GM23248 (cell line): Measurements from ENCODE around the gene PDYN. TPM values are rescaled to one million over a fixed set of nuclear protein-coding genes. Genes with fewer than 3 reads are reported as not detected.

Experiments used
- DNase-seq: peaks from one replicate; pipeline ENCODE4 v3.0.0-alpha.2; 2015
- H2AFZ ChIP-seq: fragments of 200-600 bp; sonication (generic); 2 replicates; pipeline ENCODE4 v1.6.1; 2016; ENCODE audit warnings: antibody characterized with exemption
- H3F3A ChIP-seq: fragments of 200-600 bp; sonication (generic); 2 replicates; pipeline ENCODE4 v1.6.1; 2016; ENCODE audit warnings: mild to moderate bottlenecking, antibody characterized with exemption, mixed run types; ENCODE audit not compliant: insufficient read depth
- H3K27ac ChIP-seq: fragments of 200-600 bp; sonication (generic); 2 replicates; pipeline ENCODE4 v1.5.1; 2016; ENCODE audit warnings: mild to moderate bottlenecking
- H3K27me3 ChIP-seq: fragments of 200-600 bp; sonication (generic); replicated peaks from 2 replicates; pipeline ENCODE4 v1.6.1; 2016; ENCODE audit warnings: mild to moderate bottlenecking; ENCODE audit not compliant: insufficient read depth
- H3K36me3 ChIP-seq: fragments of 200-600 bp; sonication (generic); 2 replicates; pipeline ENCODE4 v1.6.1; 2016; ENCODE audit warnings: low read depth, mild to moderate bottlenecking
- H3K4me1 ChIP-seq: fragments of 200-600 bp; sonication (generic); 2 replicates; pipeline ENCODE4 v1.6.1; 2016; ENCODE audit warnings: mild to moderate bottlenecking; ENCODE audit not compliant: insufficient read depth
- H3K4me2 ChIP-seq: fragments of 200-600 bp; sonication (generic); one replicate; pipeline ENCODE4 v1.6.1; 2016; ENCODE audit warnings: mild to moderate bottlenecking; ENCODE audit not compliant: unreplicated experiment
- H3K4me3 ChIP-seq: fragments of 200-600 bp; sonication (generic); 2 replicates; pipeline ENCODE4 v1.5.1; 2016; ENCODE audit warnings: mild to moderate bottlenecking
- H3K79me2 ChIP-seq: fragments of 200-600 bp; sonication (generic); 2 replicates; pipeline ENCODE4 v1.6.1; 2016; ENCODE audit warnings: mild to moderate bottlenecking; ENCODE audit not compliant: insufficient read depth
- H3K9ac ChIP-seq: fragments of 200-600 bp; sonication (generic); 2 replicates; pipeline ENCODE4 v1.6.1; 2016; ENCODE audit warnings: mild to moderate bottlenecking
- H3K9me2 ChIP-seq: fragments of 200-600 bp; sonication (generic); 2 replicates; pipeline ENCODE4 v1.6.1; 2016; ENCODE audit warnings: mixed run types, mild to moderate bottlenecking, moderate library complexity; ENCODE audit not compliant: insufficient read depth
- H3K9me3 ChIP-seq: fragments of 200-600 bp; sonication (generic); one replicate; pipeline ENCODE4 v1.6.1; 2017; ENCODE audit warnings: low read depth
- H4K20me1 ChIP-seq: fragments of 200-600 bp; sonication (generic); 2 replicates; pipeline ENCODE4 v1.6.0; 2016; ENCODE audit not compliant: insufficient read depth
- EZH2 ChIP-seq: fragments of 200-600 bp; sonication (generic); IDR thresholded peaks from 2 replicates; pipeline ENCODE4 v1.6.1; 2018; ENCODE audit warnings: antibody characterized with exemption, mild to moderate bottlenecking; ENCODE audit not compliant: insufficient read depth, poor library complexity, severe bottlenecking
- EZH2phosphoT487 ChIP-seq: fragments of 200-600 bp; sonication (generic); IDR thresholded peaks from 2 replicates; pipeline ENCODE4 v1.6.1; 2018; ENCODE audit warnings: antibody characterized with exemption, moderate library complexity, mild to moderate bottlenecking, low read depth; ENCODE audit not compliant: insufficient read depth
- WGBS, 2 experiments: methylation state at CpG; one replicate each; pipeline ENCODE4 v1.1.6; 2015 to 2017; ENCODE audit warnings: low lambda C conversion rate in 2 of 2, low coverage in 1 of 2; ENCODE audit errors: missing lambda C conversion rate in 2 of 2; 5-methylcytosine and 5-hydroxymethylcytosine counted together
- in situ Hi-C: fragments of 300-500 bp; cut with MboI; formaldehyde crosslinking; loops from 2 replicates; pipeline ENCODE4 v1.15.0; 2020
- polyA plus RNA-seq: library from polyadenylated mRNA; unstranded; fragments of >200 nt; fragmentation: Nextera tagmentation; extraction: Ambion mirVana; gene quantifications from 2 replicates; pipeline ENCODE4 v1.2.1, GENCODE V29; 2016
- total RNA-seq: library from RNA; depleted of rRNA; stranded (reverse); fragments of >200 nt; shearing (Covaris generic); gene quantifications from 2 replicates; pipeline ENCODE4 v1.2.3, GENCODE V29; 2014

The PDYN gene
- total and polyA plus RNA-seq, 2 experiments from 2014 or later, result not detected

DNA sequence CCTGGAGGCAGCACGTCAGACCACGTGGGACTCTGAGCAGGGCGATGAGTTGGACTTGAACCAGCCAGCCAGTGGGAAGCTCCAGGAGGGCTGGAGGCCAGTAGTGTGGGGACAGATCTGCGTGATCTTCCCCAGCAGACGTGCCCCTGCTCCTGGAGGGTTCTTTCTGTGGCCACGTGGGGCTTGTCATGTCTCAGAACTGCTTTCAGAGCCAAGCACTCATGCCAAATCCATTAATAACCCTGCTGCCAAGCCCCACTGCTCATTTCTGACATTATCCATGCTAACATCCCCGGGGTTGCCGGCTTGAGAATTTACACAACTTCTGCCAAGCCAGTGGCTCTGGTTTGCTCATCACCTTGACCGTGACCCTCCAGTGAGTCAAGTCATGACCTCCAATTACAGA, 60.4 kb downstream of the PDYN start:
- Histone ChIP-seq H3K27ac (peak overlapping the region; percentile 98), H3K27me3 (no peaks in the 10 kb centered on the region), H3F3A (peaks cover 44% of the 10 kb centered on the region), H3K79me2 (no peaks in the 10 kb centered on the region), H3K4me2 (peak overlapping the region; percentile 76), H3K9me3 (no peaks in the 10 kb centered on the region), H3K4me1 (peaks cover 28% of the 10 kb centered on the region), H3K4me3 (peak overlapping the region; percentile 7; the same call in 1 of the 2 replicates), H3K9me2 (no peaks in the 10 kb centered on the region), H3K36me3 (peaks cover 11% of the 10 kb centered on the region; the same call in 1 of the 2 replicates), H3K9ac (peak overlapping the region; percentile 40), H4K20me1 (no peaks in the 10 kb centered on the region), H2AFZ (no peak overlapping the region)
- TF ChIP-seq EZH2 (no peak), EZH2phosphoT487 (no peak)
- WGBS, 2 experiments, result 1 to 2% methylated on average over 9 of the region's 9 CpGs
- in situ Hi-C loops, result no loop called here
- DNase-seq, result peak; percentile 87

DNA sequence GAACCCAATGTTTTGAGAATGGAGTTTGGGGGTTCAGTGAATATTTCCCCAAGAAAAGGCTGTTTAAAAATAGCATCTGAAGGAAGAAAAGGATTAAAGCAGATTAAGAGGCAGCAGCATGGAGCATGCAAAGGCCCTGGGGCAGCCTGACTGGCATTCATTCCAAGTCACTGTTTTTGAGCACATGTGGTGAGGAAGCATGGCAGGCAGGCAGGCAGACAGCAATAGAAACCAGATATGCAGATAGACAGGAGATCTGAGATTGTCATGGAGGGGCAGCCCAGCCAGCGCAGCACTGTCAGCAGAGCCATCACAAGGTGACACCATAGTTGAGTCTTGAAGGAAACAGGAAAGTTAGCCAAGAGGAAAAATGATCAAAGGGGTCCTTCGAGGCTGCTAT, 60.9 kb downstream of the PDYN start:
- H3K9me2 ChIP-seq, result no peaks in the 10 kb centered on the region
- H3K9ac ChIP-seq, result peak overlapping the region; percentile 40; the same call in 1 of the 2 replicates
- DNase-seq, result no peak
- no peaks in the 10 kb centered on the region for H3K79me2 ChIP-seq
- H3K36me3 ChIP-seq, result peaks cover 11% of the 10 kb centered on the region; the same call in 1 of the 2 replicates
- H3K4me3 ChIP-seq, result no peak overlapping the region
- H3K9me3 ChIP-seq, result no peaks in the 10 kb centered on the region
- TF ChIP-seq EZH2phosphoT487, result no peak
- no peak for TF ChIP-seq EZH2
- in situ Hi-C loops, result no loop called here
- H3K27me3 ChIP-seq, result no peaks in the 10 kb centered on the region
- peak overlapping the region; percentile 76 for H3K4me2 ChIP-seq
- H3K4me1 ChIP-seq, result peaks cover 28% of the 10 kb centered on the region
- peak overlapping the region; percentile 98 for H3K27ac ChIP-seq
- no peak overlapping the region for H2AFZ ChIP-seq
- WGBS, 2 experiments, result 48 to 53% methylated on average over 2 of the region's 2 CpGs
- H4K20me1 ChIP-seq, result no peaks in the 10 kb centered on the region
- H3F3A ChIP-seq, result peaks cover 44% of the 10 kb centered on the region

DNA sequence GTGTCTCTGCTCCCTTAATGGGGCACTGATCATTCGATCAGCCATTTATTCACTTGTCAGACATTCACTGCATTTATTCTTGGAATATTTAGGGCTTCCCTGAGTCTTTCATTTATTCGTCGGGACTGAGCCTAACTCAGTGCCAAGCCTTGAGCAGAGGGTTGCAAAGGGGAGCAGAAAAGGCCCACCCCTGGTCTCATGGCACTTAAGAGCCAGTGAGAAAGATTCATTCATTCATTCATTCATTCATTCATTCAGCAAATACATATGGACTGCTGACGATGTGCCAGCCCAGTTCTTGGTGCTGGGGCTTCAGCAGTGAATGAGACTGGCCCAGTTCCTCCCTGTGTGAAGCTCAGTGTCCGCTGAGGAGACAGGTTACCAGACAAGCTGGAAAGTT, 62.0 kb downstream of the PDYN start:
- H3K36me3 ChIP-seq, result peaks cover 11% of the 10 kb centered on the region; the same call in 1 of the 2 replicates
- H3K4me3 ChIP-seq, result no peak overlapping the region
- no peak for DNase-seq
- H3K4me2 ChIP-seq, result no peak overlapping the region
- no peaks in the 10 kb centered on the region for H3K27me3 ChIP-seq
- H3K9ac ChIP-seq, result no peak overlapping the region
- H3K79me2 ChIP-seq, result no peaks in the 10 kb centered on the region
- in situ Hi-C loops, result no loop called here
- H3K27ac ChIP-seq, result no peak overlapping the region
- peaks cover 44% of the 10 kb centered on the region for H3F3A ChIP-seq
- peaks cover 28% of the 10 kb centered on the region for H3K4me1 ChIP-seq
- H3K9me3 ChIP-seq, result no peaks in the 10 kb centered on the region
- H4K20me1 ChIP-seq, result no peaks in the 10 kb centered on the region
- H3K9me2 ChIP-seq, result no peaks in the 10 kb centered on the region
- TF ChIP-seq EZH2 (no peak), EZH2phosphoT487 (no peak)
- no peak overlapping the region for H2AFZ ChIP-seq
- 93 to 98% methylated on average over 5 of the region's 5 CpGs for WGBS, 2 experiments

DNA sequence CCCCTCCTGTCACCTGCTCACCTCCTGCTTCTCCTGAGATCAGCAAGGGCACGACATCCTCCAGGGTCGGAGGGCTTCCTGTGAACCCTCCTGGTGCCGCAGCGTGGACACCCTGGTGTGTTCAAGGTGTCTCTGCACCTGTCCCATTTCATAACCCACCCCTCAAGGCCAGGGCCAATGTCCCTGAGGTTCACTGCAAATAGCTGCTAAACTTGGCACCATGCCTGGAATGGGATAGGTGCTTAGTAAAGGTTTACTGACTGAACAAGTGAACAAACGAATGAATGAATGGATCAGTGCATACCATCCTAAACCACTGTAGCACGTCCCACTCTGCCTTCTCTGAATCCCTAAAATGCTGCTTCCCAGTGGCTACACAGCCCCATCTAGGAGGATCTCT, 63.7 kb downstream of the PDYN start:
- no peak for TF ChIP-seq EZH2phosphoT487
- H3K27ac ChIP-seq, result no peak overlapping the region
- no peaks in the 10 kb centered on the region for H3K27me3 ChIP-seq
- no peak overlapping the region for H3K9ac ChIP-seq
- H3K36me3 ChIP-seq, result peaks cover 11% of the 10 kb centered on the region; the same call in 1 of the 2 replicates
- 86 to 91% methylated on average over 6 of the region's 6 CpGs for WGBS, 2 experiments
- no peaks in the 10 kb centered on the region for H3K9me2 ChIP-seq
- H4K20me1 ChIP-seq, result no peaks in the 10 kb centered on the region
- no peak overlapping the region for H3K4me2 ChIP-seq
- H3K9me3 ChIP-seq, result no peaks in the 10 kb centered on the region
- H3K4me3 ChIP-seq, result no peak overlapping the region
- peaks cover 42% of the 10 kb centered on the region for H3F3A ChIP-seq
- no peak for DNase-seq
- in situ Hi-C loops, result no loop called here
- H2AFZ ChIP-seq, result no peak overlapping the region
- peaks cover 8% of the 10 kb centered on the region for H3K79me2 ChIP-seq
- H3K4me1 ChIP-seq, result peaks cover 22% of the 10 kb centered on the region

DNA sequence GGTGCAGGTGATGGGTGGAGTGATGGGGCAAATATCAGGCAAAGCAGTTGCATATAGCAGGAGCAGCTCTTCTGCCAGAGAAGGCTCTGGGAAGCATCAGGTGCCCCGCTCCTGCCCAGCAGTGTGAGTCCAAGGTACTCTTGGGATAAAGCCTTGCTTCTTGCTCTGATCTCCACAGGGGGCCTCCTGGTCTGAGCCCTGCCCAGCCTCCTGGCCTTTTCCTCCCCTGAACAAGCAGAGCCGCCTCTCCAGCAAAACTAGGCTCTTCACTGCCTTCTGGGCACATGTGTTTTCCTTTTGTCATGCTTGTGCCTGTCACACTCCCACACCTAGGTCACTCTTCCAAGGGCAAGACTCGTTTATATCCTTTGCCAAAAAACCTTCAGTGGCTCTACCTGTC, 64.4 kb downstream of the PDYN start:
- no peaks in the 10 kb centered on the region for H3K27me3 ChIP-seq
- H3K4me3 ChIP-seq, result no peak overlapping the region
- 96 to 98% methylated on average over 3 of the region's 3 CpGs for WGBS, 2 experiments
- H2AFZ ChIP-seq, result no peak overlapping the region
- no peaks in the 10 kb centered on the region for H4K20me1 ChIP-seq
- H3K4me2 ChIP-seq, result no peak overlapping the region
- H3K79me2 ChIP-seq, result peaks cover 15% of the 10 kb centered on the region
- H3K27ac ChIP-seq, result no peak overlapping the region
- peaks cover 16% of the 10 kb centered on the region; the same call in 1 of the 2 replicates for H3K36me3 ChIP-seq
- in situ Hi-C loops, result no loop called here
- no peak for DNase-seq
- H3K9me3 ChIP-seq, result no peaks in the 10 kb centered on the region
- no peaks in the 10 kb centered on the region for H3K9me2 ChIP-seq
- TF ChIP-seq EZH2 (no peak), EZH2phosphoT487 (no peak)
- peaks cover 37% of the 10 kb centered on the region for H3F3A ChIP-seq
- peaks cover 16% of the 10 kb centered on the region for H3K4me1 ChIP-seq
- H3K9ac ChIP-seq, result no peak overlapping the region
